HG03342 (cell line): Measurements from ENCODE around the gene RAP1A.
A peak's percentile ranks its signal among the peaks of the same experiment; 100 is the strongest.
"Not testable (repeated sequence)": the region's sequence is repeated elsewhere in the genome, so short reads cannot be mapped to it uniquely, and the experiment has no call there.

Experiments
- ATAC-seq: cut with Tn5 transposase; IDR thresholded peaks from one replicate; pipeline ENCODE4 v1.9.1; 2021; ENCODE audit warnings: mild to moderate bottlenecking, moderate library complexity; ENCODE audit not compliant: unreplicated experiment

The RAP1A gene

DNA sequence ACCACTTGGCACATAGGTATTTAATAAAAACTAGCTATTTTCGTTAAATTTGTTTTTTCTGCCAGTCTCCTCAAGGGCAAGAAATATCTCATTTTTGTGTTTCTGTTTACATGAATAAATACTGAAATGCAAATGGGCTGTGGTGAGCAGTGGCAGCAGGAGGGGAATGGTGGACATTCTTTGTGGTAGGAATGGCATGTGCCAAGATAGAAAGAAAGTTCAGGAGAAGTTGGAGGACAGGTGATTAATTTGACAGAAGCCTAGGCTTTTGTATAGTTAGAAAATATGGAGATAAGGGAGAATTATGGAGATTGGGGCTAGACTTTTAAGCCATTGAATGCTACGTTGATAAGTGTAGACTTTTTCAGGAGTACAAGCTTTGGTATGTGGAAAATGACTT is 8.6 kb downstream of the RAP1A start:
- no peak for ATAC-seq

DNA sequence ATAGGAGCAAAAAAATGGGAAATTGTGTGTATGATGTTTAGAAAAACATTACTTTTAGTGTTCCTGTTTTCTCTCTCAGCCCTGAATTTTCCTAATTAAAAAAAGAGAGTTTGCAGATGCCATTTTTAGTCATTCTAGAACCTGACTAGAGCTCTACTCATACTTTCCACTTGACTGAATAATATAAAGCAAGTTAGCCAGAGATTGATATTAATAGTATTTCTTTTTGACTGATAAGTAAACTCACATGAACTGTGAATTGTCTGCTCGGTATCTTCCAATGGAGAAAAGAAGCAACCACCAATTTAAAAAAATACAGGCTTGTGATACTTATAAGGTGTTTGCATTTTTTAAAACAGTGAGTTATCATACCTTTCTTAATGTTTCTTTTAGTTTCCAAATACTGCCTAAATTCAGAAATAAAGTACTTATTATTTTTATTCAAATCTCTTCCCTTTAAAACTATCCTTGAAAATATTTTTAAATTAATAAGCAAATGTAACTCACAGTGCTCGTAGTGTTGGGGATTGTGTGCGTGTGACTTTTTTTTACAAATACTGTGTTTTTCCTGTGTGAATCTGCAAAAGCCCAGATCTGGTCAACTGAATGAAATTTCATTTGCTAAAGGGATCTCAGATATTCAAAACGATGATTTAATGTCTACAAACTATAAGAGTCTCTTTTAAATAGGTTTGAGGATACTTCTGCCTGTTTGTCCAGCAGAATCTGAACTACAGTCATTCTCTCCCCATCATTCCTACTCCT is 9.8 kb downstream of the RAP1A start:
- ATAC-seq, result no peak

DNA sequence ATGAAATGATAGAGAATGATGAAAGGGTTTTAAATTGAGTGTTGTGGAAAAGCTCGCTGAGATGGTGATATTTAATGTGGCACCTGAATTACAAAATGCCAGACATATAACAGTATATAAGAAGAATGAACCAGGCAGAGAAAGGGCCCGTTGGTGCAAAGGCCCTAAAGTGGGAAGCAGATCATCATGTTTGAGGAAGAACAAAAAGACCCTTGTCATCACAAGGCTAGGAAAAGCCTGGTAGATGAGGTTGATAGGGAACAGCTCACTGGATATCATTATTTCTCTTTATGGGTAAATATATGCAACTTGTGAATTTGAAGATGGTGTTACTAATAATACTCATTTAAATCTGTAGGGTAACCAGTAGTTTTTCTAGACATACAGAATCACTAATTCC is 11.0 kb downstream of the RAP1A start:
- ATAC-seq, result no peak

DNA sequence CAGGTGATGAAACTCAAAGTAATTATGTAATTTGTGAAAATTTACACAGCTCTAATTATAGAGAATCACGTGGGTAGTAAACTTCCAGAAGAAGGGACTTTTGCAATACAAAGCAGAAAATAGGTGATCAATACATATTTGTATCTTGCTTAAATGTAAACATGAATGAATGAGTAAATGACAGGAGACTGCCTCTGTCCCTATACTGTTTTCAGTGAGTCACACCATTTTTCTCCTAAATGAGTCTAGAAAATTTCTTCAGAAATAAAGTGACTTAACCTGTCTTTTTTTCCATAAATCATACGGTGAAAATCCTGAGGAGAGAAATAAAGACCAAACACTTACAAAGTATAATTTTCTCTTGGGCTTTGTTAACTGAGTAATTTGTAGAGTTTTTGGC is 11.9 kb downstream of the RAP1A start:
- no peak for ATAC-seq

DNA sequence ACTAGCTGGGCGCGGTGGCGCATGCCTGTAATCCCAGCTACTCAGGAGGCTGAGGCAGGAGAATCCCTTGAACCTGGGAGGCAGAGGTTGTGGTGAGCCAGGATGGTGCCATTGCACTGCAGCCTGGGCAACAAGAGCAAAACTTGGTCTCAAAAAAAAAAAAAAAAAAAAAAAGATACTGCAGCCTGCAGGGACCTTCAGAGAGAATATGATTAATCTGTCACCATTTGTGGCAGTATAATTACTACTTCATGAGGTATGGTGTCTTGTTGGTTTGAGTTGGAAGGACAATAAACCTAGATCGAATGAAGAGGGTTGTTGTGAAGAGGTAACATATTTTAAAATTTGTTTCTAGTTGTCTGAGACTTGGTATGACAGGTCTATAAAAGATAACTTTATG is 13.2 kb downstream of the RAP1A start:
- ATAC-seq, result not testable (repeated sequence)

DNA sequence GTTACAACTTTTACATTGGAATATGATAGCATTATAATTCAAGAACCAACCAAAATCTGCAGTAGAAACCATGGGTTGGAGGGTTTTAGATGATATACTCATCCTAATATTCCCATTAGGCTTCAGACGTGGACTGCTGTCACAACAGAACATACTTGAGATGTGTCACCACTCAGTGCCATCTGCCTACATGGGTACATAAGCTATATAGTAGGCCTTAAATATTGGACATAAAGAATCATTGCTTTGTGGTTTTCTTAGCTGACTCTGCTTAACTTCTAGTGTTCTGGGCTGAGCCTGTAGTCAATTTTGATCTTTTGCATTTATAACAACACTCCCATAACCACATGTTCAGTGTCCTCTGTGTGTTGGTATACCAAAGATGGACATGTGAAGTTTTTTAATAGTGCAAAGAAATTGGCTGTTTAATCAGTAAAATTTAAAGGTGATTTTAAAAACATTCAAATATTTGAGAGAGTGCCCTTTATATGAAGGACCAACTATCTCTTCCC is 14.2 kb downstream of the RAP1A start:
- ATAC-seq, result no peak

DNA sequence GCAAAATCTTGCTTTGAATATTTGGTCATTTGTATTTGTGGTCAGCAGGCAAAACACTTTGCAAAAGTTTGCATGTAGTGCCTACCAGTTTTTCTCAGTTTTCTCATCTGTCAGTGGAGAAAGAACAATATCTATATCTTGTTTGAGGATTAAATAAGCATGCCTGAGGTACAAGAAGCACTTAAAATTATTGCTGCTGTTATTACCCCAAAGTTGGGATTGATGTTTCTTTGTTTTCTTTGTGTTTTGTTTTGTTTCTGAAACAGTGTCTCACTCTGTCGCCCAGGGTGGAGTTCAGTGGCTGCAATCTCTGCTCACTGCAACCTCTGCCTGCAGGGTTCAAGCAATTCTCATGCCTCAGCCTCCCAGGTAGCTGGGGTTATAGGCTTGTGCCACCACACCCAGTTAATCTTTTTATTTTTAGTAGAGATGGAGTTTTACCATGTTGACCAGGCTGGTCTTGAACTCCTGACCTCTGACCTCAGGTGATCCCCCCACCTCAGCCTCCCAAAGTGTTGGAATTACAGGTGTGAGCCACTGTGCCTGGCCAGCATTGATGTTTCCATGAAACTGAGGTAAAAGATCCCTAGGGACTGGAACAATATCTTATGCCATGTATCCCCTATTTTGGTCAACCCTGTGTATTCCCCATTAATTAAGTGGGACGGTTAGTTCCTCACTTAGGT is 15.9 kb downstream of the RAP1A start:
- ATAC-seq, result no peak

DNA sequence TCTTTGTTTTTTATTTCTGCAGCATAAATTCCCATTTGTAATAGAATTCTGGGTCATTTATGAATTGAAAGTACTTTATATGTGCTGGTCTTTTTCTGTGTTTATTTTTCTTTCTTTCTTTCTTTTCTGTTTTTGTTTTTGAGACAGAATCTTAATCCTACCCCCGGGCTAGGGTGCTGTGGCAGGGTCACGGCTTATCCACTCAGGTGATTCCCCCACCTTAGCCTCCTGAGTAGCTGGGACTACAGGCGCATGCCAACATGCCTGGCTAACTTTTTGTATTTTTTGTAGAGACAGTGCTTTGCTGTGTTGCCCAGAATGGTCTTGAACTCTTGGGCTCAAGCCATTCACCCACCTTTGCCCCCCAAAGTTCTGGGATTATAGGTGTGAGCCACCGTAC is 18.7 kb downstream of the RAP1A start:
- no peak for ATAC-seq

DNA sequence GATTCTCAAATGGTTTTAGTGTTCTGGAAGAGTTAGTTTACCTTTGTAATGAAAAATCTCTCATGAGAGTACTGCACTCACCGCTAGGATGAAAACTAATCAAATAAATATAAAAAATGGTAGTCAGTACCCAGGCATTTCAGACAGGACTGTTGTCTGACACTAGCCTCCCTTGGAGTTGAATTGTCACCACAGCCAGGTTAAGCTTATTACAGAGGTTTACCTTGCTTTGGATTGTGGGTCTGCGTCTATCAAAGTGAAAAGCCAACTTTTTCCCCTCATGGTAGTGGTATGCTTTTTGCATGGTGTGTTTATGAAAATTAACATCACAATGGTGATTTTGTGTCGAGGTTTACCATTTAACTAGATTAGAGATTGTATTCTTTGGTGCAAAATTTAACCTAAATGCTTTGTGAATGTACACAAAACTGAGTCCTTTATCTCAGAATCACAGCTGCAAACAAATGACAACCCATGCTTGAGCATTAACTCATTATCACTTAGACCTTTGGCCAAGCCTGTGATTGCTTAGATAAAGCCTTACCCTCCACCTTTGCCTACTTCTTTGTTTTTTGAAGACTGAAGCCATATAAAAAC is 20.1 kb downstream of the RAP1A start:
- no peak for ATAC-seq

DNA sequence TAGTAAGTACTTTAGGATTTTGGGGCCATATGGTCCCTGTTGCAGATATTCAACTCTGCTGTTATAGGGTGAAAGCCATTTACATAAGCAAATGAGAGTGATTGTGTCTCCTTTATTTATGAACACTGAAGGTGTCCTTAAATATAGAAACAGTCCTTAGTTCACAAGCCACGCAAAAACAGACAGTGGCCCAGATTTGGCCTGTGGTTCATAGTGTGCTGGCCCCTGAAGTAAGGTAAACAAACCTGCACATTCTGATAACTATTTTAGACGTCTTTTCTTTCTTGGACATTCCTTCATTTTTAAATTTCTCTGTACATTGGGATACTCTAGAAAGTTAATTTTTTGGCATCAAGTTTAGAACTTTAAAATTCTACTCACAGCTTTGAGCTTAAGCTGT is 23.5 kb downstream of the RAP1A start:
- no peak for ATAC-seq

DNA sequence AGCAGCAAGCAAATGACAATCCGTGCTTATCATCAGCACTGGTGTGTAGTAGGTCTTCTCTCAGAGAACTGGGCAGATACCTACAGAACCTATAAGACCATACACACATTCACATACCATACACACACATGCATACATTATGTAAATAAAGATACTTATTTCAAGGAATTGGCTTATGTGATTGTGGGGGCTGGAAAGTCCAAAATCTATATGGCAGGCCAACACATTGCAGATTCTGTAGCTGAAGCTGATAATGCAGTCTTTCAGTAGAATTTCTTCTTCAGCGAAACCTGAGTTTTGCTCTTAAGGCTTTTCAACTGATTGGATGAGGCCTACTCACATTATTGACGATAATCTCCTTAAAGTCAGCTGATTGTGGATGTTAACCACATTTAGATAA is 24.1 kb downstream of the RAP1A start:
- ATAC-seq, result no peak

DNA sequence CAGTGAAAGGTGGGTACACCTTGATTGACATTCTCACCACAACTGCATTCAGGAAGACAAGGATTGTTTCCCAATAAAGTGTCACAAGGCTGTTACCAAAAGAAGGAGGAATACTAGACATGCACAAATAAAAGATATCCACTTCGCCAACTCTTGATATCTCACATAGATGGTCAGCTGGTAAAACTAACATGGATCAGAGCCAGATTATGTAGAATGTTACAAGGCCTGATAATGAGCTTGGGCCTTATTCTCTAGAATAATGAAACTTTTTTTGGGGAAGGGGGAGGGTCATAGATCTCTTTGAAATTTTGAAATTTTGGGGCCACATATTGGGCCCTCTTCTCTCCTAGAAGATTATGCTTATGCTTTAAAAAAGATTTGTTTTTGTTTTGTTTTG is 24.9 kb downstream of the RAP1A start:
- ATAC-seq, result no peak

DNA sequence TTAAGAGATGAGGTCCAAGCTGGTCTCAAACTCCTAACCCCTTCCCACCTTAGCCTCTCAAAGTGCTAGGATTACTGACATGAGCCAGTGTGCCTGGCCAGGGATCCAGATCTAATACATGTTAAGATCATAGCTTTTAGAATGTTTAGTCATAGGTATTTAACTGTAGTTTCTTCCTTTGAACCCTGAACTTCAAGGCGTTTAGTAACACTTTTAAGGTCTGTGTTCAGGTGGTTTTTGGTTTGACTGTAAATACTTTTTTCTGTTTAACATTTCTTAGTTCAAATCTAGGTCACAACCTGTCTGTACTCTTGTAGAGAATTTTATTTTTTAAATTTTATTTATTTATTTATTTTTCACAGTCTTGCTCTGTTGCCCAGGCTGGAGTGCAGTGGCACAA is 28.1 kb downstream of the RAP1A start:
- ATAC-seq, result no peak

DNA sequence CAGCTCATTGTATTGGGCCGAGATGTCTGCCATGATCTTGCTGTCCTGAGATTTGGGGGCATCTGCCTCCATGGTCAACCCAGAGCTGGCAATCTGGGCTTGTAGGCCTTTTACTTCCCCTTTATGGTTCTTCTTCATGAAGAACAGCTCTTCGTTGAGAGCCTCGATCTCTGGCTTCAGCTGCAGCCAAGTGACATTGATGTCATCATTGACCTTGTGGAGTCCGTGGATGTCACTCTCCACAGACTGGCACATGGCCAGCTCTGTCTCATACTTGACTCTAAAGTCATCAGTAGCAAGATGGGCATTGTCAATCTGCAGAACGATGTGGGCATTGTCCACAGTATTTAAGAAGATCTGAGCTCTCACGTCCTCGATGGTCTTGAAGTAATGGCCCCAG is 29.2 kb downstream of the RAP1A start:
- no peak for ATAC-seq

DNA sequence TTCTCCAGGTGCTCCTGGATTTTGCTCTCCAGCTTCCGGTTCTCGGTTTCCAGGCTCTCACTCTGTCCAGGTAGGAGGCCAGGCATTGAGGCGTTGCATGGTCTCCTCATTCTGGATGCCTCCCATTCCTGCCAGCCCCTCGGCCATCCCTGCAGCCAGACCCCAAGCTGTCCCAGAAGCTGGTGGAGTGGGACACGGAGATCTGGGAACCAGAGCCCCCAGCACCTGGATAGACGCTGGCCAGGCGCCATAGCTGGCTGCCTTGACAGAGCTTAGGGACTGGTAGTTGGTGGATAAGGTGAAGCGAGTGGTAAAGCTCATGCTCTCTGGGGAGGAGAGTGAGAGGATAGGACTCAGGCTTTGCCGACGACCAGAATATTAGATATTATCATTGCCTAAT is 29.6 kb downstream of the RAP1A start:
- ATAC-seq, result no peak

DNA sequence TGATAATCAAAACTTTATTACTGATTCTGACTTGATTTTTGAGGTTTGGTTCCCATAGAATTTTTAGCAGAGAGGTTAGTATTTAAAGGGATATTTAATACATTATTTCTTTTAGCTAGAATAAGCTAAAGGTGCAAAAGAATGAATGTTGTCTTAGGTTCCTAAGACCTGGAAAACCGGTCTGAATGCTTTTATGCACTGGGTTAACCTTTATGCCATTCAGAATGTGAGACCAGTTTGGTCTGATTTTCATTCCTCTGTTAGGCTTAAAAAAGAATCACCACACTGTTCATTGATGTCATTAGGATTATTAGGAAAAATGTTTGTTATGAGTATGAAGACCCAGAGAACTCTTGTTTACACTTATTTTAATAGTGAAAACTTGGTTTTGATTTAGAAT is 30.1 kb downstream of the RAP1A start:
- ATAC-seq, result no peak

DNA sequence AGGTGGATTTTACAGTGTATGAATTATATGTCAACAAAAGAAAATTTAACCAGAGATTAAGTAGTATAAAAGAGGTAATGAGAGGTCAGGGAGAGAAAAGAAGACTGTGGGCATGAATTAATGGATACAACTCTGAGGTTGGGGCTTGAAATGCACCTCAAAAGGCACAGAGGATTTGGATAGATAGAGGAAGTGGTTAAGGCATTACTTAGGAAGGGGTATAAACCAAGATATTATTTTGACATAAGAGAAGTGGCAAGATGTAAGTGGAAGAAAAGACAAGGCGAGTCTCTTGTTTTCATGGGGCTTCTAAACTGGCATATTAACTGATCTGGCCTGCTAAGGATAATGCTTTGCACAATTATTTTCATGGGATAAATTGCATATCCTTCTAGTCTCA is 34.1 kb downstream of the RAP1A start:
- ATAC-seq, result no peak

DNA sequence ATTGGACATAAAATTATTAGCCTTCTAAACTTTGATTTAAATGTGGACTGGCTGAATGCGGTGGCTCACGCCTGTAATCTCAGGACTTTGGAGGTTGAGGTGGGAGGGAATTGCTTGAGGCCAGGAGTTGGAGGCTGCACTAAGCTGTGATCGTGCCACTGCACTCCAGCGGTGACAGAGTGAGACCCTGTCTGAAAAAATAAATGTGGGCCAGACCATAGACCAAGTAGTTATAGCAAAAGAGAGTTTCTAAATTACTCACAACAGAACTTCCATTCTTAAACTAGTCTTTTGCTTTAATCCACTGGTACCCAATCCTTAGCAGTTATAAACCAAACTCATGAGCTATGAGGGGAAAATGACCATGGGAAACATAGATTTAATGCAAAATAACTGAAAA is 35.2 kb downstream of the RAP1A start:
- peak; percentile 58 for ATAC-seq

DNA sequence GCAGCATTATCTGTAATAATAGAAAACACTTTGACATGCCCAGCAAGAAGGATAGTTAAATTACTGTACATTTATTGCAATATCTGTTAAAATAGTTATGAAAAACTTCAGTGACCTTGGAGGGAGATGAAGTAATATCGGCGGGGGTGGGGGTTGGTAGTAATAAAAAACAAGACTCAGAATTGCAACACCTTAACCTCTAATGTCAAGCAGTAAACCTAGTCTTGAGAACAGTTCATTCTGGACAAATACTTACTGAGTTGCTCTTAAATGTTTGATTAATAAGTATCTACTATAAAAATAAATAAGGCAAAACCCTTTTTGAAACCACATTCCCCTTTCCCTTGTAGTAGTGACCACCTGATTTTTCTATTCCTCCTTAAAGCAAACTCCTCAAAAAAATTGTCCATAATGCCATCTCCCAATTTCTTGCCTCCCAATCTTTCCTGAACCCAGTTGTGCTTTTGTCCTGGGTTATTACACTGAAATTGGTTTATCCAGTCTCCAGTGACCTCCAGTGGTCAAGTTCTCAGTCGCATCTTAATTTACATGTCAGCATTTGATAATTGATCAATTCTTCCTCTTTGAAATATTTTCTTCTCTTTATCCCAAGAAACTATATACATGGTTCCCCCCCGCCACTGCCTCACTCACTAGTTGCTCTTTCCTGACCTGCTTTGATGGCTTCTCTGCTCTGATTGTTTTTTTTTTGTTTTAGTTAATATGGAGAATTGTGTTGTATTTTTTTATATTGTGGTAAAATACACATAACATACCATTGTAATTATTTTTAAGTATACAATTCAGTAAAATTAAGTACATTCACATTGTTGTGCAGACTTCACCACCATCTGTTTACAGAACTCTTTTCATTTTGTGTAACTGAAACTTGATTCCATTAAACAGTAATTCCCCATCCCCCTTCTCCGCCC is 36.8 kb downstream of the RAP1A start:
- ATAC-seq, result no peak

DNA sequence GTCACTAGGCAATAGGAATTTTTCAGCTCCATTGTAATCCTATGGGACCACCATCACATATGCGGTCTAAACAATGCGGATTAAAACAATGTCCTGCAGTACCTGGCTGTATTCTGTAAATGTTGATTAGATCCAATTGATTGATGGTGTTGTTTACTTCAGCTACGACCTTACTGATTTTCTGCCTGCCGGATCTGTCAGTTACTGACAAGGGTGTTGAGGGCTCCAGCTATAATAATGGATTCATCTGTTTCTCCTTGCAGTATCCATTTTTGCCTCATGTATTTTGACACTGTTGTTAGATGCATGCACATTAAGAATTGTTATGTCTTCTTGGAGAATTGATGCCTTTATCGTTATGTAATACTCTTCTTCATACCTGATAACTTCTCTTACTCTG is 39.0 kb downstream of the RAP1A start:
- no peak for ATAC-seq
